ENCODE results near the gene ATG7.

GRCh38 chr3:11423868-11424267, 151.7 kb downstream of the ATG7 start:
- no peak for TF ChIP-seq CTCF (IDR thresholded peaks at IDR 0.05)
- TF ChIP-seq EZH2 (IDR thresholded peaks at IDR 0.05): no peak

All from neural progenitor cell (in vitro differentiated cells).